Kidney epithelial cell (primary cell): ENCODE results near the gene FGD2. TPM values are rescaled to one million over a fixed set of nuclear protein-coding genes. Genes with fewer than 3 reads are reported as not detected.

Experiments
- DNase-seq: peaks from one replicate; pipeline ENCODE4 v3.0.0-alpha.2; 2010; ENCODE audit warnings: low read depth
- H3K27me3 ChIP-seq: 2 replicates; pipeline ENCODE4 v1.6.0; 2011; ENCODE audit warnings: low read length; ENCODE audit not compliant: control insufficient read depth, insufficient read depth
- H3K36me3 ChIP-seq: 2 replicates; pipeline ENCODE4 v1.5.1; 2011; ENCODE audit warnings: low read length; ENCODE audit not compliant: control insufficient read depth, insufficient read depth
- H3K4me3 ChIP-seq: 2 replicates; pipeline ENCODE4 v1.5.1; 2011; ENCODE audit warnings: low read depth, mild to moderate bottlenecking, control low read depth, low read length
- CTCF ChIP-seq: IDR thresholded peaks from 2 replicates; pipeline ENCODE4 v1.5.1; 2011; ENCODE audit warnings: mild to moderate bottlenecking, moderate library complexity, low read length, control low read depth, inconsistent platforms; ENCODE audit not compliant: insufficient read depth, poor library complexity, severe bottlenecking
- total RNA-seq: library from RNA; depleted of rRNA; stranded (reverse); fragments of >200 nt; gene quantifications from 2 replicates; pipeline ENCODE4 v1.2.3, GENCODE V29; 2015

FGD2 gene
- total RNA-seq, 1 donor from 2014 or later: 0.04 TPM

- Histone ChIP-seq H3K36me3 (no peaks in the 10 kb centered on the region), H3K4me3 (no peak overlapping the region), H3K27me3 (peaks cover 4% of the 10 kb centered on the region)
- DNase-seq: no peak
- no peak for TF ChIP-seq CTCF
Observed at GRCh38 chr6:37006793-37007339, 1.4 kb downstream of the FGD2 start.

GRCh38 chr6:37007340-37008043, 2.0 kb downstream of the FGD2 start:
- TF ChIP-seq CTCF: no peak
- Histone ChIP-seq H3K4me3 (no peak overlapping the region), H3K27me3 (peaks cover 4% of the 10 kb centered on the region), H3K36me3 (no peaks in the 10 kb centered on the region)
- DNase-seq: no peak

DNA sequence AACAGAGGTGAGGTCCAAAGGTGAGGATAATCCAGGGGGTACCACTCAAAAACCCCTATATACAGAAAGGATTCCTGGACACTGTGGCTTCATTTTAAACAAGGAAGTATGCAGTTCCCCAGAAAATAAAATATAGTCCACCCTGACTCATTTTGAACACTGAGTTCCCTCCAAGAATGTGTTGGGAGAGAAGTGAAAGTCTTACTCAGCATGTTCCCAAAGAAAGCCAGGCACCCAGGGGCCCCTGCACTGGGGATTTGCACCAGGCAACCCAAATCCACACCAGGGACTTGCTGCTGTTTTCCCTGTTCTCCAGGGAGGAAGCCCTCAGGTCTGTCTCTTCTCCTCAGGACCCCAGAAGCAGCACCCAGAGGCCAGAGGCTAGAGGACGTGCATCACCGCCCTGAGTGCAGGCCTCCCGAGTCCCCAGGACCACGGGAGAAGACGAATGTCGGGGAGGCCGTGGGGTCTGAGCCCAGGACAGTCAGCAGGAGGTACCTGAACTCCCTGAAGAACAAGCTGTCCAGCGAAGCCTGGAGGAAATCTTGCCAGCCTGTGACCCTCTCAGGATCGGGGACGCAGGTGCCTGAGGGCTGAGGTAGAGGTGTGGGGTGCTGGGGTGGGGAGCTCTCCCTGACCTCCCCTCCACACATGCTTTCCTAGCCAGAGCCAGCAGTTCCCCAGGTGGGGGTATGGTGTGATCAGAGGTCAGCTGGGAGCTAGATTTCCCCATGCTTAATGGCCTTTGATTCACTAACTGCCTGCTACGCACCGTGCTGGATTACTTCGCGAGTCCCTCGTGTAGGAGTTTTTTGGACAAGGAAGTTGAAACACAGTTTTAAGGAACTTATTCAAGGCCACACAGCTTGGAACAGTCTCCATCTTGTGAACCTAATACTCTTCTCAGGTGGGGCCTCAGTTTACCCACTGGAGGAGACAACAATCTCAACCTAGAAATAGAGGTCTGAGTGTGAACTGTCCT, 3.3 kb downstream of the FGD2 start:
- Histone ChIP-seq H3K4me3 (no peak overlapping the region), H3K36me3 (no peaks in the 10 kb centered on the region), H3K27me3 (peaks cover 4% of the 10 kb centered on the region)
- TF ChIP-seq CTCF: no peak
- DNase-seq: no peak

GRCh38 chr6:37010402-37010892, 5.0 kb downstream of the FGD2 start:
- no peaks in the 10 kb centered on the region for H3K36me3 ChIP-seq
- DNase-seq: no peak
- peaks cover 4% of the 10 kb centered on the region for H3K27me3 ChIP-seq
- no peak overlapping the region for H3K4me3 ChIP-seq
- TF ChIP-seq CTCF: no peak

GRCh38 chr6:37011656-37012378, 6.4 kb downstream of the FGD2 start:
- no peak overlapping the region for H3K4me3 ChIP-seq
- peaks cover 4% of the 10 kb centered on the region for H3K27me3 ChIP-seq
- no peaks in the 10 kb centered on the region for H3K36me3 ChIP-seq
- no peak for TF ChIP-seq CTCF
- no peak for DNase-seq
